Stimulated activated CD4-positive, alpha-beta T cell treated with anti-CD3 and anti-CD28 coated beads, Interleukin-12 subunit alpha, Interleukin-12 subunit beta, amount 100 ng/mL, for 4 hours (primary cell): Measurements from ENCODE around the gene TMC3.
"Not testable (repeated sequence)": the region's sequence is repeated elsewhere in the genome, so short reads cannot be mapped to it uniquely, and the experiment has no call there.

Experiments
- DNase-seq: peaks from one replicate; pipeline ENCODE4 v3.0.0-alpha.2; 2020

The TMC3 gene

GRCh38 chr15:81373775-81374395 is at the start of gene TMC3:
Gene TMC3, minus strand, starts transcription at chr15:81374213. Its CDS starts 136 bp downstream, at chr15:81374077.
- DNase-seq: no peak

GRCh38 chr15:81421461-81421860 is 47.4 kb upstream of the TMC3 start:
- DNase-seq: no peak

- no peak for DNase-seq
Observed at GRCh38 chr15:81419332-81419943, 45.4 kb upstream of the TMC3 start.

GRCh38 chr15:81418891-81419290 is 44.9 kb upstream of the TMC3 start:
- no peak for DNase-seq

GRCh38 chr15:81418444-81418843 is 44.4 kb upstream of the TMC3 start:
- no peak for DNase-seq

GRCh38 chr15:81414274-81414968 is 40.4 kb upstream of the TMC3 start:
- not testable (repeated sequence) for DNase-seq

DNA sequence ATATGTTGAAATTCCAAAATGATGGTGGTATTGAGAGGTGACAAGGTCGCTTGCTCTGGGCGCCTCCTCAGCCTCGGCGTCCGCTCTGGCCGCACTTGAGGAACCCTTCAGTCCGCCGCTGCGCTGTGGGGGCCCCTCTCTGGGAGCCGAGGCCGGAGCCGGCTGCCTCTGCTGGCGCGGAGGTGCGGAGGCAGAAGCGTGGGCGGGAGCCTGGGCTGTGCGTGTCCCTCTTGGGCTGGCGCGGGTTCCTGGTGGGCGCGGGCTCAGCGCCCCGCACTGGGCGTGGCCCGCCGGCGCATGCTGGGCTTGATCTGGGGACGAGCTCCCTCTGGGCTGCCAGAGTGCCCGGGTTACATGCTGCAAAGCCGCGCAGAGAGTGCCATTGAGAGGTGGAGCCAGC is 39.8 kb upstream of the TMC3 start:
- DNase-seq: no peak

GRCh38 chr15:81411969-81412633 is 38.1 kb upstream of the TMC3 start:
- DNase-seq: no peak

GRCh38 chr15:81411051-81411450 is 37.0 kb upstream of the TMC3 start:
- DNase-seq: no peak

GRCh38 chr15:81410318-81410753 is 36.3 kb upstream of the TMC3 start:
- no peak for DNase-seq

GRCh38 chr15:81407718-81408117 is 33.7 kb upstream of the TMC3 start:
- no peak for DNase-seq

DNA sequence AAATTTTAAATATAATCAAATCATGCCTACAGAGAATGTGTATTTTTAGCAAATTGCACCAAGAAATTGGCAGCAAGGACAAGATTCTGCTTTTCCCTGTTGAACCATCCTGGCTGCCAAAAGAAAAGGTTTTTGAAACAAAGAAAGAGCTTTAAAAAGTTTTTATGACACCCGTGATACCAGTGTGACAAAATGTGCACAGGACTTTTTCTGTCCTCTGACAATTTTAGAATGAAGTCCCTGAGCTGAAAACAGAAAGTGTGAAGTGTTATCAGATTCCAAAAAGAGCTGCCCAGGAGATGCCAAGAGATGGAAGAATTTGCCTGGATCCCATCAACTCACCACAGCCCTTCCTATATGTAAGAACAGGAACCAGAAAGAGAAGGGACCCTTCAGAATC is 33.2 kb upstream of the TMC3 start:
- DNase-seq: no peak

DNA sequence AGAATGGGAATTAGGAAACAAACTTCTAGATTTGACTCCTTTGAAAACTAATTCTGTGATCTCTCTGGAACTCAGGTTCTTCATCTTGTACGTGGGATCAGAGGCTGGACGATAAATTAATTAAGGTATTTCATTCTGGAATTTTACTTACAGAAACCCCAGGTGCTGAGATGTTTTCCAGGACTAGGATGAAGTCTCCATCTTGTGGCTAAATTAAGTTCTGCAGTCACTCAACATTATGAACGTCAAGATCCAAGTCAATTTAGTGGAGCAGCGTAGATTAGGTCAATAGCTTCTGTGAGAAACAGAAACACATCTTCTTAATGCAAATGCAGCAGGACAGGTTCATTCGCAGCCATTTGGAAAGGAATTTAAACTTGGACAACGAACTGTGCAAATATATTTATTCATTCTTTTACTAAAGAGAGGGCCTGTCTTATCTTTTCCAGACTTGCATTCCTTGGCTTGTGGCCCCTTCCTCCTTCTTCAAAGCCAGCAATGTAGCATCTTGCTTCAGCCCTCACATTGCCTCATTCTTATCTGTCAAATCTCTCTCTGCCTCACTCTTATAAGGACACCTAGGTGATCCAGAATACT is 26.7 kb upstream of the TMC3 start:
- no peak for DNase-seq

GRCh38 chr15:81398910-81399551 is 25.0 kb upstream of the TMC3 start:
- no peak for DNase-seq

GRCh38 chr15:81398456-81398855 is 24.4 kb upstream of the TMC3 start:
- no peak for DNase-seq

- no peak for DNase-seq
Observed at GRCh38 chr15:81394603-81395002, 20.6 kb upstream of the TMC3 start.

GRCh38 chr15:81391657-81392056 is 17.6 kb upstream of the TMC3 start:
- no peak for DNase-seq

DNA sequence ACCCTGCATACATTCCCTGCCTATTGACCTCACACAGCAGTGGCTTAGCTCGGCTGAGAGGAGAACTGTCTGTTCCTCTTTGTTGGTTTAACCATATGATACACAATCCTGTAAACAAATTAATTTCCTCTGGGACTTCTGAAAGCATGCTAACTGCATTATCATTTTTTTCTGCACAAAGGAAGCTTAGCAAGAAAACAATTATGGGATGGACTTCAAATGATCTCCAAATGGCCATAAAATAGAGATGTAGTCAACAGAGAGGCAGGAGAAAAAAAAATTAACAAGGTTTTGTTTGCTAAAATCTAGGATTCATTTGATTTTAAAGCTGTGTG is 14.4 kb upstream of the TMC3 start:
- DNase-seq: no peak

GRCh38 chr15:81387621-81388435 is 13.8 kb upstream of the TMC3 start:
- no peak for DNase-seq

GRCh38 chr15:81386947-81387346 is 12.9 kb upstream of the TMC3 start:
- no peak for DNase-seq

DNA sequence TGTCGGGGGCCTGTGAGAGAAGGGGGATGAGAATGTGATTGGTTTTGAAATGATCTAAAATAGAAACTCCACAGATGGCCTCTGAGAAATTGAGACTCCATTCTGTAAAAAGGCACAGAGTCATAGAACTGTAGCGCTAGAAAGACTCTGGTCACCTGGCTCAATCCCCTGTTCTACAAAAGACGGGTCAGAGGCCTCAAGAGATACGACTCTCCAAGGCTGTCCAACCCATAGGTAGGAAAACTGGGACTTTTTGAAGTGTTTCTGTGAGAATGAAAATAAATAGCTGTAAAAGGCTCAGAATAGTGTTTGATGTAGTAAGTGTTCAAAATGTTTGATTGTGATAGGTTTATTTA is 11.7 kb upstream of the TMC3 start:
- DNase-seq: no peak
